Neuronal stem cell (in vitro differentiated cells): ENCODE data around the gene LSAMP.

Experiments used
- DNase-seq: peaks from one replicate; pipeline ENCODE4 v3.0.0-alpha.2; 2013; ENCODE audit warnings: low spot score
- H2AFZ ChIP-seq: one replicate; pipeline ENCODE4 v1.6.1; 2013; ENCODE audit warnings: mild to moderate bottlenecking, low read length, inconsistent platforms
- H2AK5ac ChIP-seq: 2 replicates; pipeline ENCODE4 v1.6.1; 2013; ENCODE audit warnings: low read depth, mild to moderate bottlenecking, inconsistent platforms, low read length, moderate library complexity, mixed read lengths
- H2BK120ac ChIP-seq: 2 replicates; pipeline ENCODE4 v1.6.1; 2013; ENCODE audit warnings: low read depth, mild to moderate bottlenecking, inconsistent platforms, low read length, moderate library complexity, mixed read lengths
- H2BK12ac ChIP-seq: one replicate; pipeline ENCODE4 v1.6.1; 2013; ENCODE audit warnings: low read length, inconsistent platforms
- H2BK15ac ChIP-seq: 2 replicates; pipeline ENCODE4 v1.6.1; 2013; ENCODE audit warnings: mild to moderate bottlenecking, low read length, inconsistent platforms, mixed read lengths
- H2BK5ac ChIP-seq: one replicate; pipeline ENCODE4 v1.6.1; 2013; ENCODE audit warnings: inconsistent platforms, mild to moderate bottlenecking, low read length, moderate library complexity
- H3K14ac ChIP-seq: one replicate; pipeline ENCODE4 v1.6.1; 2013; ENCODE audit warnings: low read length, inconsistent platforms
- H3K18ac ChIP-seq: 2 replicates; pipeline ENCODE4 v1.6.1; 2013; ENCODE audit warnings: low read length, inconsistent platforms
- H3K23ac ChIP-seq: 2 replicates; pipeline ENCODE4 v1.6.1; 2013; ENCODE audit warnings: low read depth, mild to moderate bottlenecking, mixed read lengths, low read length, inconsistent platforms; ENCODE audit not compliant: poor library complexity
- H3K27ac ChIP-seq: replicated peaks from 3 replicates; pipeline ENCODE4 v1.5.1; 2013; ENCODE audit warnings: low read length, inconsistent platforms
- H3K27me3 ChIP-seq, 3 experiments: 2 replicates each; pipeline ENCODE4 v1.6.1; 2013; ENCODE audit warnings: low read length in 3 of 3, mild to moderate bottlenecking in 2 of 3, inconsistent platforms in 1 of 3, low read depth in 1 of 3, mixed read lengths in 1 of 3, moderate library complexity in 1 of 3; ENCODE audit not compliant: control insufficient read depth in 3 of 3, insufficient read depth in 3 of 3
- H3K36me3 ChIP-seq, 2 donors: replicated peaks in 1 of 2; 2 replicates each; pipeline ENCODE4 v1.6.1; 2013; ENCODE audit warnings: low read length in 2 of 2; ENCODE audit not compliant: control insufficient read depth in 2 of 2, insufficient read depth in 2 of 2
- H3K4ac ChIP-seq: 2 replicates; pipeline ENCODE4 v1.6.1; 2013; ENCODE audit warnings: inconsistent platforms, mild to moderate bottlenecking, low read length, moderate library complexity
- H3K4me1 ChIP-seq, 2 donors: 1 replicate in 1 of 2; 2 replicates in 1 of 2; pipeline ENCODE4 v1.6.1; 2013; ENCODE audit warnings: low read length in 2 of 2, low read depth in 1 of 2; ENCODE audit not compliant: control insufficient read depth in 2 of 2, insufficient read depth in 1 of 2
- H3K4me2 ChIP-seq: one replicate; pipeline ENCODE4 v1.6.1; 2013; ENCODE audit warnings: mild to moderate bottlenecking, low read length, inconsistent platforms; ENCODE audit not compliant: insufficient read depth, poor library complexity, severe bottlenecking
- H3K4me3 ChIP-seq, 2 donors: 2 replicates each; pipeline ENCODE4 v1.5.1; 2013; ENCODE audit warnings: low read length in 2 of 2, mild to moderate bottlenecking in 2 of 2, inconsistent platforms in 1 of 2, moderate library complexity in 1 of 2
- H3K79me1 ChIP-seq: one replicate; pipeline ENCODE4 v1.6.1; 2013; ENCODE audit warnings: low read depth, mild to moderate bottlenecking, inconsistent platforms, low read length, moderate library complexity
- H3K9ac ChIP-seq: one replicate; pipeline ENCODE4 v1.6.1; 2013; ENCODE audit warnings: mild to moderate bottlenecking, low read depth, low read length, inconsistent platforms; ENCODE audit not compliant: poor library complexity
- H3K9me3 ChIP-seq, 2 donors: replicated peaks in 1 of 2; 2 replicates each; pipeline versions ENCODE3 to v1.6.1; 2013; ENCODE audit warnings: low read length in 2 of 2, mild to moderate bottlenecking in 2 of 2, inconsistent platforms in 1 of 2, low read depth in 1 of 2, mixed read lengths in 1 of 2, moderate library complexity in 1 of 2; ENCODE audit not compliant: control insufficient read depth in 2 of 2, insufficient read depth in 1 of 2
- H4K8ac ChIP-seq: one replicate; pipeline ENCODE4 v1.6.1; 2013; ENCODE audit warnings: low read depth, mild to moderate bottlenecking, inconsistent platforms, low read length, moderate library complexity
- H4K91ac ChIP-seq: one replicate; pipeline ENCODE4 v1.6.1; 2013; ENCODE audit warnings: low read length, low read depth, mild to moderate bottlenecking, inconsistent platforms; ENCODE audit not compliant: poor library complexity
- WGBS, 2 donors: extraction: QIAGEN DNeasy Blood & Tissue Kit; methylation state at CpG; one replicate each; pipeline ENCODE4 v1.1.7; 2013; ENCODE audit warnings: missing lambda C conversion rate in 2 of 2, mixed read lengths in 1 of 2; ENCODE audit not compliant: insufficient read length in 2 of 2, insufficient replicate concordance in 1 of 2; ENCODE audit errors: extremely low coverage in 2 of 2; 5-methylcytosine and 5-hydroxymethylcytosine counted together

The LSAMP gene

GRCh38 chr3:116242825-116243224 is 202.5 kb downstream of the LSAMP start:
- Histone ChIP-seq H3K23ac (no peak overlapping the region), H2BK120ac (no peak overlapping the region), H3K36me3 (no peaks in the 10 kb centered on the region), H3K4ac (no peak overlapping the region), H3K79me1 (no peaks in the 10 kb centered on the region), H3K27ac (no peak overlapping the region), H2BK5ac (no peak overlapping the region), H3K9me3 (no peaks in the 10 kb centered on the region), H2BK15ac (no peak overlapping the region), H2AFZ (no peak overlapping the region), H3K4me3 (no peak overlapping the region), H2AK5ac (no peak overlapping the region), H3K27me3 (no peaks in the 10 kb centered on the region), H4K8ac (no peak overlapping the region), H3K14ac (no peak overlapping the region), H3K4me1 (no peaks in the 10 kb centered on the region), H3K9ac (no peak overlapping the region), H3K4me2 (no peak overlapping the region), H3K18ac (no peak overlapping the region), H4K91ac (no peak overlapping the region), H2BK12ac (no peak overlapping the region)
- DNase-seq, result no peak
- WGBS, 2 donors, result no CpG with 5 or more reads among the region's 2 CpGs

DNA sequence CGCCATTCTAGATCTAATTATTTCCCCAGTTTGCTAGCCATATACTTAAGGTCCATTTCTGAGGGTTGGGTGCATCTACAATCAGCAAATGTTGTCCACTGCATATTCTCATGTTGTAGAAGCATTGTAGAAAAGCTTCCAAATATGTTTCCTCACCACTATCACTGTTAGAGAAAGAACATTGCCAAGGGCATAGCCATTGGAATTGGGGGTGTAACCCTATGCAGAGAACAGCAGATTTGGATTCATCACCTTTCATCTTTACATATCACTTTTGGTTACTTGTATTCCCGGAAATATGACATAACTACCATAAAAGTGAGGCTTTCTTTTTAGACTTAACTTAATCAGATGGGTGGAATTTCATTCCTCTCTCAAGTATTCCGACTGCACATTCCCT is 203.6 kb downstream of the LSAMP start:
- no peaks in the 10 kb centered on the region for H3K4me1 ChIP-seq
- H2BK12ac ChIP-seq, result no peak overlapping the region
- no peak overlapping the region for H3K14ac ChIP-seq
- no peak overlapping the region for H3K4ac ChIP-seq
- H2BK120ac ChIP-seq, result no peak overlapping the region
- H2AFZ ChIP-seq, result no peak overlapping the region
- no peaks in the 10 kb centered on the region for H3K27me3 ChIP-seq
- no peaks in the 10 kb centered on the region for H3K36me3 ChIP-seq
- H3K9ac ChIP-seq, result no peak overlapping the region
- H3K9me3 ChIP-seq, result no peaks in the 10 kb centered on the region
- H3K23ac ChIP-seq, result no peak overlapping the region
- no peak overlapping the region for H4K91ac ChIP-seq
- DNase-seq, result no peak
- no peak overlapping the region for H3K4me3 ChIP-seq
- H3K4me2 ChIP-seq, result no peak overlapping the region
- no peak overlapping the region for H3K18ac ChIP-seq
- no peak overlapping the region for H2BK15ac ChIP-seq
- H3K27ac ChIP-seq, result no peak overlapping the region
- no CpG with 5 or more reads among the region's 3 CpGs for WGBS, 2 donors
- no peak overlapping the region for H4K8ac ChIP-seq
- H2AK5ac ChIP-seq, result no peak overlapping the region
- H2BK5ac ChIP-seq, result no peak overlapping the region
- H3K79me1 ChIP-seq, result no peaks in the 10 kb centered on the region

GRCh38 chr3:116240261-116240660 is 205.0 kb downstream of the LSAMP start:
- Histone ChIP-seq H3K18ac (no peak overlapping the region), H3K36me3 (no peaks in the 10 kb centered on the region), H3K27ac (no peak overlapping the region), H4K91ac (no peak overlapping the region), H2BK15ac (no peak overlapping the region), H2AK5ac (no peak overlapping the region), H3K9ac (no peak overlapping the region), H3K4me3 (no peak overlapping the region), H2BK5ac (no peak overlapping the region), H2BK120ac (no peak overlapping the region), H3K79me1 (no peaks in the 10 kb centered on the region), H3K9me3 (no peaks in the 10 kb centered on the region), H3K27me3 (no peaks in the 10 kb centered on the region), H3K4me2 (no peak overlapping the region), H4K8ac (no peak overlapping the region), H2AFZ (no peak overlapping the region), H3K14ac (no peak overlapping the region), H2BK12ac (no peak overlapping the region), H3K4ac (no peak overlapping the region), H3K4me1 (no peaks in the 10 kb centered on the region), H3K23ac (no peak overlapping the region)
- DNase-seq, result no peak
- WGBS, 2 donors, result no CpG with 5 or more reads among the region's 1 CpG

- Histone ChIP-seq H2BK120ac (no peak overlapping the region), H3K4me2 (no peak overlapping the region), H3K36me3 (no peaks in the 10 kb centered on the region), H3K18ac (no peak overlapping the region), H2AK5ac (no peak overlapping the region), H3K4ac (no peak overlapping the region), H3K9ac (no peak overlapping the region), H2BK5ac (no peak overlapping the region), H2AFZ (no peak overlapping the region), H4K8ac (no peak overlapping the region), H3K27ac (no peak overlapping the region), H4K91ac (no peak overlapping the region), H3K9me3 (no peaks in the 10 kb centered on the region), H3K27me3 (no peaks in the 10 kb centered on the region), H3K4me3 (no peak overlapping the region), H2BK12ac (no peak overlapping the region), H3K23ac (no peak overlapping the region), H3K79me1 (no peaks in the 10 kb centered on the region), H3K14ac (no peak overlapping the region), H3K4me1 (no peaks in the 10 kb centered on the region), H2BK15ac (no peak overlapping the region)
- DNase-seq, result no peak
- no CpG with 5 or more reads among the region's 2 CpGs for WGBS, 2 donors
Measured at GRCh38 chr3:116238846-116239565, 206.3 kb downstream of the LSAMP start.
